Measurements from ENCODE around the gene MSANTD4.

Gene MSANTD4

GRCh38 chr11:106030609-106031008, 8.6 kb upstream of the MSANTD4 start:
- DNase-seq (ENCODE audit: low spot score) = no peak
- TF ChIP-seq CTCF (IDR thresholded peaks at IDR 0.05; ENCODE audit: extremely low read depth, missing control alignments) = no peak

- no peak for DNase-seq (ENCODE audit: low spot score)
- TF ChIP-seq CTCF (IDR thresholded peaks at IDR 0.05; ENCODE audit: extremely low read depth, missing control alignments) = no peak
These were observed 795 bp upstream of the MSANTD4 start for GRCh38 chr11:106022795-106023275.

GRCh38 chr11:106021181-106021966, 666 bp downstream of the MSANTD4 start:
- no peak for TF ChIP-seq CTCF (IDR thresholded peaks at IDR 0.05; ENCODE audit: extremely low read depth, missing control alignments)
- DNase-seq (ENCODE audit: low spot score) = no peak

GRCh38 chr11:106017093-106017492, 4.9 kb downstream of the MSANTD4 start:
- DNase-seq (ENCODE audit: low spot score) = no peak
- TF ChIP-seq CTCF (IDR thresholded peaks at IDR 0.05; ENCODE audit: extremely low read depth, missing control alignments) = no peak

GRCh38 chr11:106015066-106015465, 7.0 kb downstream of the MSANTD4 start:
- no peak for TF ChIP-seq CTCF (IDR thresholded peaks at IDR 0.05; ENCODE audit: extremely low read depth, missing control alignments)
- DNase-seq (ENCODE audit: low spot score) = no peak

GRCh38 chr11:106014620-106015019, 7.4 kb downstream of the MSANTD4 start:
- TF ChIP-seq CTCF (IDR thresholded peaks at IDR 0.05; ENCODE audit: extremely low read depth, missing control alignments) = no peak
- DNase-seq (ENCODE audit: low spot score) = no peak

GRCh38 chr11:106014035-106014434, 8.0 kb downstream of the MSANTD4 start:
- TF ChIP-seq CTCF (IDR thresholded peaks at IDR 0.05; ENCODE audit: extremely low read depth, missing control alignments) = no peak
- no peak for DNase-seq (ENCODE audit: low spot score)
